Mesenchymal stem cell (in vitro differentiated cells and primary cell): Measurements from ENCODE around the gene ENHO.

Experiments
- DNase-seq: peaks from one replicate; pipeline ENCODE4 v3.0.0-alpha.2; 2013
- H2AFZ ChIP-seq: one replicate; pipeline ENCODE4 v1.6.1; 2013; ENCODE audit warnings: low read depth, mild to moderate bottlenecking, control low read depth, inconsistent platforms, low read length, moderate library complexity
- H2AK5ac ChIP-seq: 2 replicates; pipeline ENCODE4 v1.6.1; 2013; ENCODE audit warnings: low read length, moderate library complexity, mild to moderate bottlenecking, inconsistent platforms; ENCODE audit not compliant: severe bottlenecking
- H2BK120ac ChIP-seq: one replicate; pipeline ENCODE4 v1.6.1; 2013; ENCODE audit warnings: low read depth, mild to moderate bottlenecking, inconsistent platforms, low read length, moderate library complexity
- H2BK12ac ChIP-seq, 2 experiments: one replicate each; pipeline ENCODE4 v1.6.1; 2013; ENCODE audit warnings: inconsistent platforms in 2 of 2, low read length in 2 of 2, mild to moderate bottlenecking in 2 of 2, moderate library complexity in 2 of 2, control low read depth in 1 of 2
- H2BK15ac ChIP-seq: one replicate; pipeline ENCODE4 v1.6.1; 2013; ENCODE audit warnings: mild to moderate bottlenecking, low read depth, inconsistent platforms; ENCODE audit not compliant: poor library complexity, severe bottlenecking
- H2BK5ac ChIP-seq: 2 replicates; pipeline ENCODE4 v1.6.1; 2013; ENCODE audit warnings: low read depth, mild to moderate bottlenecking, low read length, control low read depth, inconsistent platforms; ENCODE audit not compliant: poor library complexity, severe bottlenecking
- H3K14ac ChIP-seq, 2 experiments: one replicate each; pipeline ENCODE4 v1.6.1; 2013; ENCODE audit warnings: inconsistent platforms in 2 of 2, low read length in 2 of 2, control low read depth in 1 of 2, mild to moderate bottlenecking in 1 of 2, moderate library complexity in 1 of 2
- H3K18ac ChIP-seq, 2 experiments: one replicate each; pipeline ENCODE4 v1.6.1; 2013; ENCODE audit warnings: inconsistent platforms in 2 of 2, low read length in 2 of 2, control low read depth in 1 of 2, low read depth in 1 of 2, mild to moderate bottlenecking in 1 of 2
- H3K23ac ChIP-seq, 2 experiments: one replicate each; pipeline ENCODE4 v1.6.1; 2013; ENCODE audit warnings: inconsistent platforms in 2 of 2, low read length in 2 of 2, mild to moderate bottlenecking in 2 of 2, moderate library complexity in 2 of 2, control low read depth in 1 of 2
- H3K27ac ChIP-seq: 2 replicates; pipeline ENCODE4 v1.5.1; 2013; ENCODE audit warnings: mild to moderate bottlenecking, moderate library complexity, low read length, control low read depth, inconsistent platforms; ENCODE audit not compliant: poor library complexity, severe bottlenecking
- H3K27me3 ChIP-seq, 2 experiments: 2 replicates each; pipeline versions ENCODE4 v1.6.1 to v1.7.0; 2013; ENCODE audit warnings: low read length in 2 of 2, mild to moderate bottlenecking in 2 of 2, moderate library complexity in 2 of 2, control low read depth in 1 of 2, inconsistent platforms in 1 of 2; ENCODE audit not compliant: control insufficient read depth in 1 of 2, insufficient read depth in 1 of 2
- H3K36me3 ChIP-seq, 2 experiments: 2 replicates each; pipeline versions ENCODE4 v1.6.1 to v1.7.0; 2013; ENCODE audit warnings: low read length in 2 of 2, control low read depth in 1 of 2, inconsistent platforms in 1 of 2, low read depth in 1 of 2, mild to moderate bottlenecking in 1 of 2; ENCODE audit not compliant: insufficient read depth in 2 of 2, control insufficient read depth in 1 of 2
- H3K4ac ChIP-seq, 2 experiments: one replicate each; pipeline ENCODE4 v1.6.1; 2013; ENCODE audit warnings: inconsistent platforms in 2 of 2, low read length in 2 of 2, mild to moderate bottlenecking in 2 of 2, moderate library complexity in 2 of 2, control low read depth in 1 of 2, low read depth in 1 of 2
- H3K4me1 ChIP-seq: 2 replicates; pipeline ENCODE4 v1.6.1; 2013; ENCODE audit warnings: low read depth, low read length, control low read depth; ENCODE audit not compliant: control insufficient read depth, insufficient read depth
- H3K4me2 ChIP-seq: 2 replicates; pipeline ENCODE4 v1.6.1; 2013; ENCODE audit warnings: low read length, mild to moderate bottlenecking, inconsistent platforms; ENCODE audit not compliant: poor library complexity, severe bottlenecking
- H3K4me3 ChIP-seq, 2 experiments: 2 replicates each; pipeline versions ENCODE4 v1.5.1 to v1.7.0; 2013; ENCODE audit warnings: low read length in 2 of 2, mild to moderate bottlenecking in 2 of 2, control low read depth in 1 of 2, low read depth in 1 of 2; ENCODE audit not compliant: insufficient read depth in 1 of 2
- H3K79me1 ChIP-seq: replicated peaks from 2 replicates; pipeline ENCODE4 v1.6.1; 2013; ENCODE audit warnings: mild to moderate bottlenecking, control low read depth, low read length, inconsistent platforms; ENCODE audit not compliant: poor library complexity, severe bottlenecking
- H3K9ac ChIP-seq: 2 replicates; pipeline ENCODE4 v1.7.0; 2013; ENCODE audit warnings: mild to moderate bottlenecking, low read length, moderate library complexity
- H3K9me3 ChIP-seq: 2 replicates; pipeline ENCODE4 v1.7.0; 2013; ENCODE audit warnings: mild to moderate bottlenecking, low read length; ENCODE audit not compliant: control insufficient read depth
- H4K8ac ChIP-seq: one replicate; pipeline ENCODE4 v1.6.1; 2013; ENCODE audit warnings: inconsistent platforms, mild to moderate bottlenecking, low read length, moderate library complexity
- H4K91ac ChIP-seq: one replicate; pipeline ENCODE4 v1.6.1; 2013; ENCODE audit warnings: mild to moderate bottlenecking, low read length, inconsistent platforms
- WGBS: methylation state at CpG from one replicate; pipeline ENCODE4 v1.1.7; 2013; ENCODE audit warnings: mixed read lengths; 5-methylcytosine and 5-hydroxymethylcytosine counted together

ENHO gene

GRCh38 chr9:34570376-34570775, 47.6 kb upstream of the ENHO start:
- Histone ChIP-seq H3K14ac (no peak overlapping the region), H3K4me2 (no peak overlapping the region), H3K9me3 (no peaks in the 10 kb centered on the region), H3K79me1 (no peaks in the 10 kb centered on the region), H3K23ac (no peak overlapping the region), H4K91ac (no peak overlapping the region), H3K9ac (peak overlapping the region; percentile 25), H3K4me1 (no peaks in the 10 kb centered on the region), H2BK120ac (no peak overlapping the region), H4K8ac (no peak overlapping the region), H3K27ac (no peak overlapping the region), H2AK5ac (no peak overlapping the region), H3K4ac (no peak overlapping the region), H2BK15ac (no peak overlapping the region), H3K27me3 (peaks cover 47 to 96% of the 10 kb centered on the region in 2 experiments), H2AFZ (no peak overlapping the region), H3K18ac (no peak overlapping the region), H2BK5ac (no peak overlapping the region), H2BK12ac (no peak overlapping the region), H3K4me3 (no peak overlapping the region), H3K36me3 (no peaks in the 10 kb centered on the region)
- DNase-seq: no peak
- 40% methylated on average over 11 of the region's 11 CpGs for WGBS

GRCh38 chr9:34568774-34569173, 46.0 kb upstream of the ENHO start:
- H3K27me3 ChIP-seq: peaks cover 48 to 95% of the 10 kb centered on the region in 2 experiments
- no peak overlapping the region for H2BK120ac ChIP-seq
- H2BK15ac ChIP-seq: no peak overlapping the region
- WGBS: 74% methylated on average over 12 of the region's 12 CpGs
- no peak overlapping the region for H2BK12ac ChIP-seq
- no peak overlapping the region for H3K18ac ChIP-seq
- no peaks in the 10 kb centered on the region for H3K79me1 ChIP-seq
- no peak for DNase-seq
- no peaks in the 10 kb centered on the region for H3K9me3 ChIP-seq
- no peak overlapping the region for H3K4me3 ChIP-seq
- H3K9ac ChIP-seq: no peak overlapping the region
- H4K91ac ChIP-seq: no peak overlapping the region
- H3K4me1 ChIP-seq: no peaks in the 10 kb centered on the region
- no peak overlapping the region for H3K27ac ChIP-seq
- H2AFZ ChIP-seq: no peak overlapping the region
- H3K4ac ChIP-seq: no peak overlapping the region
- H3K14ac ChIP-seq: no peak overlapping the region
- no peaks in the 10 kb centered on the region for H3K36me3 ChIP-seq
- H4K8ac ChIP-seq: no peak overlapping the region
- no peak overlapping the region for H3K4me2 ChIP-seq
- H2BK5ac ChIP-seq: no peak overlapping the region
- H3K23ac ChIP-seq: no peak overlapping the region
- H2AK5ac ChIP-seq: no peak overlapping the region

- Histone ChIP-seq H3K4me3 (no peak overlapping the region), H2AK5ac (no peak overlapping the region), H3K4me1 (no peaks in the 10 kb centered on the region), H3K23ac (no peak overlapping the region), H3K14ac (no peak overlapping the region), H4K8ac (no peak overlapping the region), H3K27ac (no peak overlapping the region), H2BK15ac (no peak overlapping the region), H3K4ac (no peak overlapping the region), H3K27me3 (peaks cover 51 to 95% of the 10 kb centered on the region in 2 experiments), H4K91ac (no peak overlapping the region), H2BK5ac (no peak overlapping the region), H3K79me1 (no peaks in the 10 kb centered on the region), H3K4me2 (no peak overlapping the region), H3K36me3 (no peaks in the 10 kb centered on the region), H3K18ac (no peak overlapping the region), H2AFZ (no peak overlapping the region), H2BK120ac (no peak overlapping the region), H3K9ac (no peak overlapping the region), H2BK12ac (no peak overlapping the region), H3K9me3 (no peaks in the 10 kb centered on the region)
- WGBS: 93% methylated on average over 6 of the region's 7 CpGs
- no peak for DNase-seq
Measured at GRCh38 chr9:34568133-34568532, 45.3 kb upstream of the ENHO start.

- no peak overlapping the region for H3K23ac ChIP-seq
- DNase-seq: no peak
- H3K4me2 ChIP-seq: no peak overlapping the region
- H2BK5ac ChIP-seq: no peak overlapping the region
- H3K4ac ChIP-seq: no peak overlapping the region
- H3K4me1 ChIP-seq: no peaks in the 10 kb centered on the region
- H3K79me1 ChIP-seq: no peaks in the 10 kb centered on the region
- no peak overlapping the region for H2BK12ac ChIP-seq
- WGBS: 89% methylated on average over 6 of the region's 6 CpGs
- peaks cover 5% of the 10 kb centered on the region for H3K9me3 ChIP-seq
- no peak overlapping the region for H2BK120ac ChIP-seq
- H2AFZ ChIP-seq: no peak overlapping the region
- peaks cover 51 to 97% of the 10 kb centered on the region in 2 experiments for H3K27me3 ChIP-seq
- no peak overlapping the region for H3K4me3 ChIP-seq
- H2AK5ac ChIP-seq: no peak overlapping the region
- no peak overlapping the region for H3K27ac ChIP-seq
- no peak overlapping the region for H4K91ac ChIP-seq
- H4K8ac ChIP-seq: no peak overlapping the region
- H2BK15ac ChIP-seq: no peak overlapping the region
- no peak overlapping the region for H3K14ac ChIP-seq
- H3K36me3 ChIP-seq: no peaks in the 10 kb centered on the region
- no peak overlapping the region for H3K9ac ChIP-seq
- no peak overlapping the region for H3K18ac ChIP-seq
Measured at GRCh38 chr9:34566972-34567371, 44.2 kb upstream of the ENHO start.
